Fibroblast of skin of right biceps (primary cell): ENCODE measurements around the gene CASK.
"Not testable (repeated sequence)": the region's sequence is repeated elsewhere in the genome, so short reads cannot be mapped to it uniquely, and the experiment has no call there.

Source experiments
- DNase-seq: peaks from one replicate; pipeline ENCODE4 v3.0.0-alpha.2; 2013

Gene CASK

GRCh38 chrX:41728125-41728524 lies 195.2 kb downstream of the CASK start:
- no peak for DNase-seq

DNA sequence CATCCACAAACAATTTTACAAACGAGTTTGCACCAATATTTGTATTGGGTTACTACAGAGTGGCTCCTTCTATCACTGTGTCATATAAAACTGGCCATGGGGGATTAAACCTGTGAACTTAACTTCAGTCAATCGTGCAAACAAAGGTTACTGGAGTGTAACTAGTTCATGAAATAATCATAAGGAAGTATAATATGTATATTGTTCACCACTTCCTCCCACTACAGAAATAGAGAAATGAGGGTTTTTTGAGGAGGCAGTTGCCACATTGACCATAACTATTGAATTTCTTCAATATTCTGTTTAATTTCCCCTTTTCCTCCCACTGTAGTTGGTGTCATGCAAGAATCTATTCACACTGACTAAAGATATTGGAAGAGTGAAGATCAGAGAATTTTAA lies 199.5 kb downstream of the CASK start, which contains the start of gene GPR82:
TSS of gene GPR82 (plus strand) at position 356 of the 400 bp plus-strand sequence. CDS start 2,846 bp downstream, outside the sequence.
- DNase-seq: no peak

DNA sequence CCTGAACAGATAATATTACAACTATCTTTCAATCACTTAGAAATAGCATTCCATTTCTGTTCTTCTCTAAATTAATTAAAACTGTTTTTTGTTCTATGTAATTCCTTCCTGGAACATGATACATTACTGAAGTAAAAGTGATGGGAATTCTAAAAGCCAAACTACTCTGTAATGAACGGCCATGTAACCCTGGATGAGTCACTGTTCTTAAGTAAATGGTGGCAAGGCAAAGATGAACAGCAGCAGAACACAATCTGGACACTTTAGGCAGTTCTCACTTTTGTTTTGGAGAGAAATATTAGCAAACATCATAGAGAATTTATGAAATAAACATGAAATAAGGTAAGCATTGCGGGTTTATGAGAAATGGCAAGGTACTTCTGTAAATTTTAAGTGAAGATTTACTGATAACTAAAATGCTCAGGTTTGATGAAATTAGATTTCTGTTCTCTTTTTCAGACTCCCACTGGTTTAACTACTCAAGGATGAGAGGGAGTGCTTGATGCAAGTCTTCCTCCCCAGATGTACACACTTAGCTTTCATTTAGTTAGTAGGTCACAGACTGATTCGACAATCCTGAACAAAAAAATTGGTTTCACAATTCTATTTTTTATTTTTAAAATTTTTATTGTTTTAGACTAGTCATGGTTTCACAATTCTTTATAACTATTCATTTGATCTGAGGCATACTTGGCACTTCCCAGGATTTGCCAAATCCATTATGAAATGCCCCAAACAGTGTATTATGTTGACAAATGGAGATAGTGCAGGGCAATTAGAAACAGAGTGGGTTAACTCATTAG lies 200.3 kb downstream of the CASK start:
- DNase-seq: no peak

- no peak for DNase-seq
Observed at GRCh38 chrX:41722214-41722613, 201.1 kb downstream of the CASK start.

DNA sequence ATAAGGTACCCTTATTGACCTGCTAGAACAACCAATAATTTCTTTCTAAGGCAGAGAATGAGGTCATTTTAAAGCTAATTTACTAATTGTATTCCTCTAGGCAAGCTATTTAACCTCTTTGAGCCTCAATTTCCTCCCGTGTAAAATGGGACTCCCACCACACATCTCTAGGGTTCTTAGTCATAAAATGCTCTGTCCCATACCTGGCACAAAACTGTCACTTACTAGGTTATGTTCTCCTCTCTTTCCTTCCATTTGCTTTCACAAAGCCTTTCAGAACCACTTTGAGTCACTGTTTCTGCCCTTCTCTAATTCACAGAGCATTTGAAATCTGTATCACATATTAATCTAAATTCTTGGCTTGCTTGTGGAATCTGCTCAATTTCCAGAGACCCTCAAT lies 201.8 kb downstream of the CASK start:
- no peak for DNase-seq

DNA sequence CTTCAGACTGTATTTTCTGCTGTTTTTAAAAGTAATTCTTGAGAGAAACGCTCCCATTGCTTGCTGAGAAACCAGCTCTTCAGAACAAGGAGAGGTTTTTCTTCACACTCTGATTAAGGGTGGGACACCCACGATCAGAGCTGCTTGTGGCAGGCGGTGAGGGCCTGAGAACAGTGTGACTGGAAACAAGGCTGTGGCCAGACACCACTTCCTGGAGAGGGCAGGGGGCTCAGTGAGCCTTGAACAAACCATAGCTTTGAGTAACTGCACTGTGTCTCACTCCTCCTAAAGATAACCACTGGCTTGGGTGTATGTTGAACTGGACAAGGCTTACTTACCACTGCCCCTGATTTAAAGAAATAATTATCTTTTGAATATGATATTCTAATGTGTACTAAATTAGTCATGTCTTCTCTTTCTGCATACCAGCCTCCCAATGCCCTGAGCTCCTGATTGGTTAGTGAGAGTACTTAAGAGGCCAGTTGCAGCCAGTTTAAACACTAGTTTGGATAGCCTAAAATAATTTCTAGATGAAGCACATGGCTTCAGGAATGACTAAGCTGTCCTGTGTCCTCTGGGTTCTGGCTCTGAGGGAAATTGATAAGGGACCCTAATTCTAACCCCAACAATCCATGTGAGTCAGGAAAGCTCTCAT lies 203.1 kb downstream of the CASK start:
- DNase-seq: peak; percentile 1

GRCh38 chrX:41719610-41720009 lies 203.7 kb downstream of the CASK start:
- DNase-seq: not testable (repeated sequence)

GRCh38 chrX:41718481-41719235 lies 204.7 kb downstream of the CASK start:
- DNase-seq: no peak

- DNase-seq: no peak
Observed at GRCh38 chrX:41716767-41717473, 206.4 kb downstream of the CASK start.

- DNase-seq: no peak
Observed at GRCh38 chrX:41716222-41716621, 207.1 kb downstream of the CASK start.

- DNase-seq: no peak
Observed at GRCh38 chrX:41711021-41711667, 212.2 kb downstream of the CASK start.

DNA sequence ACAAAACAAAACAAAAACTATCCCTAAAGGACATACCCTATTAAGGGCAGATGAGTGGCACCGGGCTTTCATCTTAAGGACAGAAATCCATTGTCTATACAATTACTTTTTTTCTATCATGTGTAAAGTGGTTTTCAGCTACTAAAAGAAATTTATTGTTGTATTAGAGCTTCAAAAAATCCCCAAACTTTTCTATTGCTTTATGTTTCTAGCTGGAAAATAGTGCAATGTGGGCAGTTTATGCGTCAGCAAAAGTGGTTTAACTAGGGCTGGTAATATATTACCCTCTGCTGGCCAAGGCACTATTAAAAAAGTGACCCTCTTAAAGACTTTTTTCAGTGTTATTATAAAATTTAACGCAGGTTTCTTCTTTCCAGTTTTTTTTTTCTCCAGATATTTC lies 214.9 kb downstream of the CASK start:
- no peak for DNase-seq

- DNase-seq: no peak
Observed at GRCh38 chrX:41707218-41707617, 216.1 kb downstream of the CASK start.

DNA sequence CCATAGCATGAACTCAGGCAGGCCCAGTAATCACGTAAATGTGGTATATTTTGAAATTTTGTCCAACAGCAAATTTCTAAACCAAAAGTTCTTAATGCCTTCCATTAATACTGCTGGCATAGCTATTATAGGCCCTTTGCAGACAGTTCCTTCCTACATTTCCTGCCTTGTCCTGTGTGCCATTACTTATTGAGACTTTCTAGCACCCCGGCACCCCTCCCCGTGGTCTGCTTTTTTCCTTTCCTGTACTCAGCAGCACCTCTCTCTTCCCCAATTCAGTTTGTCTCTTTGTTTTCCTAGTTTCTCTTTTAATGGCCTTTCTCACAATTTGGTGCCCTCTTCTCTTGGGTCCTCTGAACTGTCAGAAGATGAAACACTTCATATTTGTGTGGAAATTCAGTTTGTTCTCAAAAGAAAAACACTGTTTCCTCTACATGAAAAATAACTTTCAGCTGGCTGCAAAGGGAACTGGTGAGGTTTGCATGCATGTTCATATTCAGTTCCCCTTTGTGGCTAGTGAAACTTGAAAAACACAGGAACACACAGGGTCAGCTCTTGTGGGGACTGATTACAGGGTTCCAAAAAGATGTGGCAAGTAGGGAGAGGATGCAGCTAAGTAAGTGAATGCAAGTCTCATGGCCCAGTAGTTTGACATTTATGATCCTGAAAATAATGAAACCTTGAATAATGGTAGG lies 217.5 kb downstream of the CASK start:
- DNase-seq: no peak

DNA sequence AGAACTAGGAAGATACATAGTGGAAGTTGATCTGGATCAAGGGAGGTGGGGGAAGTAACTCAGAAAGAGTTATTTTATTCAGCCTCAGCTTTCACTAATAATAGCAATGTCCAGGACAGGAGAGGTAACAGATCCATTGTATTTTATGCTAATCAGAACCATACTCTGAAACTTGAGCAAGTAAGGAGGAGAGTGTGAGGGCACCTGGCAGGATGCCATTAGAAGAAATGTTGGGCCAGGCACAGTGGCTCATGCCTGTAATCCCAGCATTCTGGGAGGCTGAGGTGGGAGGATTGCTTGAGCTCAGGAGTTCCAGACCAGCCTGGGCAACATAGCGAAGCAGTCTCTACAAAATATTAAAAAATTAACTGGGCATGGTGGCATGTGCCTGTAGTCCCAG lies 218.3 kb downstream of the CASK start:
- no peak for DNase-seq

GRCh38 chrX:41703574-41704029 lies 219.8 kb downstream of the CASK start:
- no peak for DNase-seq

DNA sequence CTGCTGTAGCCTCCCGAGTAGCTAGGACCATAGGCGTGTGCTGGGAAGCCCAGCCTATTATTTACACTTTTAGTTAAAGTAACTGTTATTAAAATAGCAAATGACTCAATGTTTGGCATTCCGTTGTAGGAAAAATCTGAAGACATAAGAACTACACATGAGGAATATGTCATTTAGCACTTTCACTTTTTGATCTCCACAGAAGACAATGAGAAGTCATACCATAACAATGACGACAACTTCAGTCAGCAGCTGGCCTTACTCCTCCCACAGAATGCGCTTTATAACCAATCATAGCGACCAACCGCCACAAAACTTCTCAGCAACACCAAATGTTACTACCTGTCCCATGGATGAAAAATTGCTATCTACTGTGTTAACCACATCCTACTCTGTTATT lies 227.9 kb downstream of the CASK start:
- DNase-seq: peak; percentile 45

DNA sequence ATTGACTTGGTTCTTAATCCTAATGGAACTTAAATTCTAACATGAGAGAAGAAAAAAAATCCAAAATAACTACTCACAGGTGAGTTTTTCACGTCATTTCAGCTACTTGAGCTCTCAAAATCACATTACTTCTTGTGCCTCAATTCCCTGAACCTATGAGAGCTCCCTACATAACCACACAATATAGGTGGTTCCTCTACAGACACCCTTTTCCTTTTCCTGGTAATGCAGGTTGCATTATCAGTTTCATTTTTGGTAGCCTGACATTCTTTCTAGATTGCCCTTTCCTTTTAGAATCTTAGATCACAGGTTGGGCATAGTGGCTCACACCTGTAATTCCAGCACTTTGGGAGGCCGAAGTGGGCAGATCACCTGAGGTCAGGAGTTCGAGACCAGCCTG lies 230.3 kb downstream of the CASK start:
- no peak for DNase-seq

DNA sequence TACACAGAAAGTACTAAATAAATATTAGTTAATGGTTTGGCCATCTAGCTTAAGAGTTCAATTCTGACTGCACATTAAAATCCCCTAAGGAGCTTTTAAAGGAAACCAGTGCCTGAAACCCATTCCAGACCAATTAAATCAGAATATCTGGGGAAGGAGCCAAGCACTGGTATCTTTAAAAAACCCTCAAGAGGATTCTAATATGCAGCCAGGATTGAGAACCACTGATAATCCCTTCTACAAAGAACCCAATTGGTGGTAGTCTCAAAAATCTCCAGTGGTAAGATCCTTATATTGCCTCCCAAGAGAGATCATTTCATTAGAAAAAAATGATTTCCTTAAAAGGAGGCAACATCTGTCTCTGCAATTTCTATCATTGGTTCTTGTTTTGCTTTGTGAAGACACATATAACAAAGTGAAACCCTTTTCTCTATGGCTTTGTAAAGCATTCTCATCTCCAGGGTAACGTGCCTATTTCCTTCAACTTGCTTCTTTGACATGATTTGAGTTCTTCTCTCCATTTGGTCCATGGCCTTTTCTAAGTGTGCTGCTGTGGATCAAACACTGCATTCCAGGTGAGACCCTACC lies 231.1 kb downstream of the CASK start:
- peak; percentile 75 for DNase-seq

DNA sequence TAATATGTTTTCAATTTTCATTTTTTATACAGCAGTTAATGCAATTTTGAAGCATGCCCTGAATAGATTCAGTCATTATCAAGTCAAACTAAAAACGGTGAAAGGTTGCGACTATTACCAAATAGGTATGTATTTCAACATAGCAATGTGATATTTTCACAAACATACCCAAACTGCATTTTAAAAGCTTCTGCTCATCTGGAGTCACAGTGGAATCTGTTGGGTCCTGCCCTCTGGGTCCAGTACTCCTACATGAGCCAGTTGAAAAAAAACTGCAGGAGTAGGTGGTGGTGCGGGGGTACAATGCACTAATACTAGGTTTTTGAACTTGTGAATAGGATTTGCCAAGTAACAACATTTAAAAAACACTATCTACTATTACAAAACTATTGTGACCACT lies 233.6 kb downstream of the CASK start:
- DNase-seq: no peak

DNA sequence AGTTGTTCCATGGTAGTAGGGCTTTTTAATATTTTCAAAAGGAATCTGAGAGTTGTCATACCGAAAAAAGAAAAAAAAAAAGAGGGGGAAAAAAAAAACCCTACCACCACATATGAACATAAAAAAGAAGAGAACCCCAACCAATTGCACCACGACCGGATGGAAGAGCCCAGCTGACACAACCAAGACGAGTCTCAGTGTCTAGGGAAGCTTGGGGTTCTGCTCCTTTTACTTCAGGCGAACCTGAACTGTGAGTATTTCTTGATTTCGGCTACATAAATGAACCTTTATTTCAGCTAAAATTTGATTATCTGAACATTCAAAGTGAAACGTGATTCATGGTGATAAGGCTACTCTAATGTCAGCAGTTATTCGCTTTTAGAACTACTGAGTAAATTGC lies 234.5 kb downstream of the CASK start, which contains the start of gene GPR34:
TSS of gene GPR34 (plus strand) at position 139 of the 400 bp plus-strand sequence. CDS start 6,661 bp downstream, outside the sequence.
- no peak for DNase-seq
